Measurements from ENCODE around the gene MAST4. TPM values are rescaled to one million over a fixed set of nuclear protein-coding genes. Genes with fewer than 3 reads are reported as not detected.

MAST4 gene
- total RNA-seq, 4 donors from 2014 or later: 16.2 to 32.8 (median 25.0) TPM

- H3K27me3 ChIP-seq: peaks cover 3% of the 10 kb centered on the region
- no peak for TF ChIP-seq POLR2AphosphoS5 (IDR thresholded peaks at IDR 0.05)
- no peak for TF ChIP-seq EP300 (IDR thresholded peaks at IDR 0.05)
- TF ChIP-seq CTCF (IDR thresholded peaks at IDR 0.05): no peak
- TF ChIP-seq POLR2A (IDR thresholded peaks at IDR 0.05): no peak
- no peaks in the 10 kb centered on the region for H3K4me1 ChIP-seq
- H3K36me3 ChIP-seq: no peaks in the 10 kb centered on the region
- no peak overlapping the region for H3K4me3 ChIP-seq
- WGBS, 2 donors (ENCODE audit: low coverage in 1 of 2): 60 to 82% methylated on average over 3 of the region's 3 CpGs
- H3K9me3 ChIP-seq: no peaks in the 10 kb centered on the region
- no peak for ATAC-seq
- H3K27ac ChIP-seq: no peak overlapping the region
Observed at GRCh38 chr5:66669862-66670195, 73.6 kb downstream of the MAST4 start.

GRCh38 chr5:66671305-66671704 is 75.1 kb downstream of the MAST4 start:
- no peak for ATAC-seq
- no peaks in the 10 kb centered on the region for H3K9me3 ChIP-seq
- TF ChIP-seq POLR2AphosphoS5 (IDR thresholded peaks at IDR 0.05) (no peak), EP300 (IDR thresholded peaks at IDR 0.05) (no peak)
- no peaks in the 10 kb centered on the region for H3K36me3 ChIP-seq
- H3K4me1 ChIP-seq: no peaks in the 10 kb centered on the region
- peaks cover 10% of the 10 kb centered on the region for H3K27me3 ChIP-seq
- 18 to 50% methylated on average over 1 to 2 of the region's 2 CpGs for WGBS, 2 donors (ENCODE audit: low coverage in 1 of 2)
- no peak overlapping the region for H3K27ac ChIP-seq
- no peak overlapping the region for H3K4me3 ChIP-seq

GRCh38 chr5:66674802-66675201 is 78.6 kb downstream of the MAST4 start:
- Histone ChIP-seq H3K9me3 (no peaks in the 10 kb centered on the region), H3K36me3 (no peaks in the 10 kb centered on the region), H3K4me1 (no peaks in the 10 kb centered on the region), H3K4me3 (no peak overlapping the region), H3K27me3 (peaks cover 10% of the 10 kb centered on the region), H3K27ac (no peak overlapping the region)
- ATAC-seq: no peak
- TF ChIP-seq POLR2AphosphoS5 (IDR thresholded peaks at IDR 0.05): no peak
- no peak for TF ChIP-seq CTCF (IDR thresholded peaks at IDR 0.05)
- no peak for TF ChIP-seq EP300 (IDR thresholded peaks at IDR 0.05)
- TF ChIP-seq POLR2A (IDR thresholded peaks at IDR 0.05): no peak
- 83 to 100% methylated on average over 2 to 5 of the region's 5 CpGs for WGBS, 2 donors (ENCODE audit: low coverage in 1 of 2)

GRCh38 chr5:66675406-66675805 is 79.2 kb downstream of the MAST4 start:
- TF ChIP-seq POLR2A (IDR thresholded peaks at IDR 0.05) (no peak), CTCF (IDR thresholded peaks at IDR 0.05) (no peak), POLR2AphosphoS5 (IDR thresholded peaks at IDR 0.05) (no peak), EP300 (IDR thresholded peaks at IDR 0.05) (no peak)
- Histone ChIP-seq H3K4me3 (no peak overlapping the region), H3K9me3 (no peaks in the 10 kb centered on the region), H3K27me3 (peaks cover 10% of the 10 kb centered on the region), H3K27ac (no peak overlapping the region), H3K36me3 (no peaks in the 10 kb centered on the region), H3K4me1 (no peaks in the 10 kb centered on the region)
- WGBS, 2 donors (ENCODE audit: low coverage in 1 of 2): 55 to 80% methylated on average over 1 to 2 of the region's 2 CpGs
- no peak for ATAC-seq

GRCh38 chr5:66680221-66680620 is 84.0 kb downstream of the MAST4 start:
- Histone ChIP-seq H3K4me1 (no peaks in the 10 kb centered on the region), H3K4me3 (no peak overlapping the region), H3K27me3 (peaks cover 3% of the 10 kb centered on the region), H3K9me3 (no peaks in the 10 kb centered on the region), H3K36me3 (no peaks in the 10 kb centered on the region), H3K27ac (no peak overlapping the region)
- no peak for ATAC-seq
- 31 to 49% methylated on average over 2 to 3 of the region's 3 CpGs for WGBS, 2 donors (ENCODE audit: low coverage in 1 of 2)
- TF ChIP-seq CTCF (IDR thresholded peaks at IDR 0.05): no peak
- no peak for TF ChIP-seq EP300 (IDR thresholded peaks at IDR 0.05)
- no peak for TF ChIP-seq POLR2AphosphoS5 (IDR thresholded peaks at IDR 0.05)
- no peak for TF ChIP-seq POLR2A (IDR thresholded peaks at IDR 0.05)

All from gastroesophageal sphincter (tissue), 4 donors.